ENCODE data around the gene AFG3L2. TPM values are rescaled to one million over a fixed set of nuclear protein-coding genes. Genes with fewer than 3 reads are reported as not detected.

The AFG3L2 gene
- total and polyA plus RNA-seq, 2 of the 13 experiments (the other 11 are each of a cell fraction or from before 2014, with no cell fraction given) = 28.6 to 86.9 TPM

GRCh38 chr18:12336887-12337286 is 40.1 kb downstream of the AFG3L2 start (continued):
- no peak for TF ChIP-seq CEBPZ (IDR thresholded peaks at IDR 0.05; ENCODE audit: low read length)
- no peak for TF ChIP-seq RORA (CRISPR knock-in tag; IDR thresholded peaks at IDR 0.05)
- no peak for TF ChIP-seq SNAPC4 (CRISPR knock-in tag; IDR thresholded peaks at IDR 0.05)
- TF ChIP-seq ZNF713 (CRISPR knock-in tag; IDR thresholded peaks at IDR 0.05) = no peak
- no peak for TF ChIP-seq RNF219 (CRISPR knock-in tag; IDR thresholded peaks at IDR 0.05)
- no peak for TF ChIP-seq MIER2 (CRISPR knock-in tag; IDR thresholded peaks at IDR 0.05)
- TF ChIP-seq PRDM10 (CRISPR knock-in tag; IDR thresholded peaks at IDR 0.05; ENCODE audit: low read depth) = no peak
- TF ChIP-seq ZNF225 (CRISPR knock-in tag; IDR thresholded peaks at IDR 0.05) = no peak
- no peak for TF ChIP-seq PPARG (CRISPR knock-in tag; conservative IDR thresholded peaks at IDR 0.05)
- no peak for TF ChIP-seq ARNT (IDR thresholded peaks at IDR 0.05)
- no peak for TF ChIP-seq ZNF230 (CRISPR knock-in tag; IDR thresholded peaks at IDR 0.05)
- peak; percentile 69 for TF ChIP-seq FOXP4 (CRISPR knock-in tag; IDR thresholded peaks at IDR 0.05)
- TF ChIP-seq TEAD2 (CRISPR knock-in tag; IDR thresholded peaks at IDR 0.05) = no peak

Measured in HepG2 (cell line).